GM19023 (cell line): ENCODE results near the gene CYP19A1.
"Not testable (repeated sequence)": the region's sequence is repeated elsewhere in the genome, so short reads cannot be mapped to it uniquely, and the experiment has no call there.

ENCODE experiments used
- ATAC-seq: cut with Tn5 transposase; IDR thresholded peaks from one replicate; pipeline ENCODE4 v1.9.1; 2021; ENCODE audit warnings: mild to moderate bottlenecking, moderate library complexity; ENCODE audit not compliant: unreplicated experiment

Gene CYP19A1

GRCh38 chr15:51302480-51302879 is 35.9 kb downstream of the CYP19A1 start:
- ATAC-seq: no peak

- ATAC-seq: no peak
Observed at GRCh38 chr15:51299187-51300015, 39.0 kb downstream of the CYP19A1 start.

- no peak for ATAC-seq
Observed at GRCh38 chr15:51298620-51299019, 39.8 kb downstream of the CYP19A1 start.

- no peak for ATAC-seq
Observed at GRCh38 chr15:51290720-51291119, 47.7 kb downstream of the CYP19A1 start.

- ATAC-seq: no peak
Observed at GRCh38 chr15:51289290-51289689, 49.1 kb downstream of the CYP19A1 start.

- ATAC-seq: no peak
Observed at GRCh38 chr15:51288143-51289065, 50.0 kb downstream of the CYP19A1 start.

GRCh38 chr15:51286816-51287215 is 51.6 kb downstream of the CYP19A1 start:
- ATAC-seq: no peak

- no peak for ATAC-seq
Observed at GRCh38 chr15:51285399-51285798, 53.0 kb downstream of the CYP19A1 start.

GRCh38 chr15:51284871-51285270 is 53.5 kb downstream of the CYP19A1 start:
- ATAC-seq: no peak

- ATAC-seq: no peak
Observed at GRCh38 chr15:51283026-51283425, 55.4 kb downstream of the CYP19A1 start.

- ATAC-seq: not testable (repeated sequence)
Observed at GRCh38 chr15:51282241-51282640, 56.2 kb downstream of the CYP19A1 start.

GRCh38 chr15:51281368-51281967 is 56.9 kb downstream of the CYP19A1 start:
- peak; percentile 62 for ATAC-seq

GRCh38 chr15:51280838-51281237 is 57.6 kb downstream of the CYP19A1 start:
- ATAC-seq: no peak

- no peak for ATAC-seq
Observed at GRCh38 chr15:51279391-51279790, 59.0 kb downstream of the CYP19A1 start.

- no peak for ATAC-seq
Observed at GRCh38 chr15:51277101-51277500, 61.3 kb downstream of the CYP19A1 start.

GRCh38 chr15:51274956-51275355 is 63.4 kb downstream of the CYP19A1 start:
- ATAC-seq: no peak

GRCh38 chr15:51270706-51271105 is 67.7 kb downstream of the CYP19A1 start:
- ATAC-seq: no peak

GRCh38 chr15:51269496-51269895 is 68.9 kb downstream of the CYP19A1 start:
- no peak for ATAC-seq

- ATAC-seq: no peak
Observed at GRCh38 chr15:51267703-51268083, 70.7 kb downstream of the CYP19A1 start.

GRCh38 chr15:51267051-51267702 is 71.2 kb downstream of the CYP19A1 start:
- no peak for ATAC-seq

- ATAC-seq: no peak
Observed at GRCh38 chr15:51266656-51267050, 71.7 kb downstream of the CYP19A1 start.
